HG02588 (cell line): ENCODE data around the gene COMT.
"Not testable (repeated sequence)": the region's sequence is repeated elsewhere in the genome, so short reads cannot be mapped to it uniquely, and the experiment has no call there.

Source experiments
- ATAC-seq: cut with Tn5 transposase; IDR thresholded peaks from one replicate; pipeline ENCODE4 v1.9.1; 2021; ENCODE audit warnings: mild to moderate bottlenecking, moderate library complexity; ENCODE audit not compliant: unreplicated experiment

COMT gene

DNA sequence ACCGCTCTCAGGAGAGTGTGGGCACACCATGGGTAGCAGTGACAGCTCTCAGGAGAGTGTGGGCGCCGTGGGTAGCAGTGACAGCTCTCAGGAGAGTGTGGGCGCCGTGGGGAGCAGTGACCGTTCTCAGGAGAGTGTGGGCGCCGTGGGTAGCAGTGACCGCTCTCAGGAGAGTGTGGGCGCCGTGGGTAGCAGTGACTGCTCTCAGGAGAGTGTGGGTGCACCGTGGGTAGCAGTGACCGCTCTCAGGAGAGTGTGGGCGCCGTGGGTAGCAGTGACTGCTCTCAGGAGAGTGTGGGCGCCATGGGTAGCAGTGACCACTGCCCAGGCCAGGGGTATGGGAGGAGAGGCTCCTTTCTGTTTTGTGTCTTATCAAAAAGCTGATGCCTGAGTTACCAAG, 33.7 kb upstream of the COMT start:
- not testable (repeated sequence) for ATAC-seq

DNA sequence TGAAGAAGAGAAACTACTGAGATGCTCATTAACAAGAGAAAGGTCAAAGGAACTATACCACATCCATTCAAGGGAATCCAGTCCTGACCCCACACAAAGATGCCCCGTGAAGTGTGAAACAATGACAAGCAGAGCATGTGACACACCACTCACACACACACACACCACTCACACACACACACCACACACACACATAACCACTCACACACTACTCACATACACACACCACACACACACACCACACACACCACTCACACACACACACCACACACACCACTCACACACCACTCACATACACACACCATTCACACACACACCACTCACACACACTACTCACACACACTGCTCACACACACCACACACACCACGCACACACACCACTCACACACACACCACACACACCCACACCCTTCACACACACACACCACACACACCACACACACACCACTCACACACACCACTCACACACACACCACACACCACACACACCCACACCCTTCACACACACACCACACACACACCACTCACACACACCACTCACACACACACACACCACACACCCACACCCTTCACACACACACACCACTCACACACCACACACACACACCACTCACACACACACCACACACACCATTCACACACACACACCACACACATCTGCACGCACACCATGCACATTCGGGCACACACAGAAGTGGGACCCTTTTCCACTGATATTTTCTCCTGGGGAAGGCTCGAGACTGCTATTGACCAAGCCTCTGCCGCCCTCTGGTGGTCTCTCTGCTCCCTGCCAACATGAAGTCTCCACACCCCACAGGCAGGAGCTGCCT, 32.0 kb upstream of the COMT start:
- ATAC-seq: no peak

DNA sequence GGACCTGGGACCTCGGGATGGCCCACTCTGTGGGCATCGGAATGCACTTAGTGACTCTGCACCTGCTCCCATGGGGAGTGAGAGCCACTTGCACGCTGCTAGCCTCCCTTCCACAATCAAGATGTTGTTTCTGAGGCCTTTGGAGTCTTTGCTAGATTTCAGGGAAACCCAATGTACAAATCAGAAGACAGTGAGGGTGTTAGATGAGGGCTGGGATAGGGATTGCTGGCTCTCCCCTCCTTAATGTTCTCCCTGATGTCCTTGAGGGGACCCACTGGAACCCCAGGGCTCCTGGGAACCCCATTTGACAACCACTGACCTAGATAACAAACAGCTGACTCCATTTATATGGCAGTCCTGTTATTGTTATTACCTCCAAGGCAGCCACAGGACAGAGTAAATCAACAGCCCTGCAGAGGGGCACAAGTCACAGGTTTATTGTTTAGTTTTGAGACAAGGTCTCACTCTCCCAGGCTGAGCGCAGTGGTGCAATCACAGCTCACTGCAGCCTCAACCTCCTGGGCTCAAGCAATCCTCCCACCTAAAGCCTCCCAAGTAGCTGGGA, 31.3 kb upstream of the COMT start:
- no peak for ATAC-seq

- no peak for ATAC-seq
Observed at GRCh38 chr22:19911540-19912270, 29.9 kb upstream of the COMT start.

DNA sequence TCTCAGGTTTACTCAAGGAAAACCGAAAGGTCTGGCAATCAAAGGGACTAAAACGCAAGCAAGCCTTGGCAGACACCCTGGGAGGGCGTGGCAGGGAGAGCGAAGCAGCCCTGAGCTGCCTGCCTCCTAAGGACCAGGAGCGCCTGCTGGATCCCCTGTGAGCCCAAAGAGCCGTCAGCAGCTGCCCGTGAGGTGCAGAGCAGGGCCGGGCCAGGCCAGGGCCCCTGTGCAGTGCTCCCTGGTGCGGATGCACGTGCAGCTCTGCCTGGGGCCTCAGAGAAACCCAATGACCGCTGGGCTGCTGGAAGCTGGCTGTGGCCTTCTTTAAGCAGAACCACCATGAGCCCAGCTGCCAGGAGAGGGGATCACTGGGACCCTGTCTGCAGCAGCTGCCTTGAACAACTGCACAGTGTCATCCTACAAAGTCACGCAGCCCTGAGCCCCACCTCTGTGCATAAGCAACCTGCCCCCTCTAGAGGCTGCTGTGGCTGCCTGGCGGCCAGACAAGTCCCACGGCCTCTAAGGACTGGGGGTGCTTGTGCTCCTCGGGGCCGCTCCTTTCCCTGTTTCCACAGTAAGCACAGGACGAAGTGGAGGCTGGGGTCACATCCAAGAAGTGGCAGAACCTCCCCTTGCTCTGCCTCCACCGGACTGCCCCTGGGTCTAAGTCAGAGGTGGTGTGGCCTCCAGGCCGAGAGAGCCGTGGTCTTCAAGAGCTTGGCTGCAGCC, 29.1 kb upstream of the COMT start:
- no peak for ATAC-seq

DNA sequence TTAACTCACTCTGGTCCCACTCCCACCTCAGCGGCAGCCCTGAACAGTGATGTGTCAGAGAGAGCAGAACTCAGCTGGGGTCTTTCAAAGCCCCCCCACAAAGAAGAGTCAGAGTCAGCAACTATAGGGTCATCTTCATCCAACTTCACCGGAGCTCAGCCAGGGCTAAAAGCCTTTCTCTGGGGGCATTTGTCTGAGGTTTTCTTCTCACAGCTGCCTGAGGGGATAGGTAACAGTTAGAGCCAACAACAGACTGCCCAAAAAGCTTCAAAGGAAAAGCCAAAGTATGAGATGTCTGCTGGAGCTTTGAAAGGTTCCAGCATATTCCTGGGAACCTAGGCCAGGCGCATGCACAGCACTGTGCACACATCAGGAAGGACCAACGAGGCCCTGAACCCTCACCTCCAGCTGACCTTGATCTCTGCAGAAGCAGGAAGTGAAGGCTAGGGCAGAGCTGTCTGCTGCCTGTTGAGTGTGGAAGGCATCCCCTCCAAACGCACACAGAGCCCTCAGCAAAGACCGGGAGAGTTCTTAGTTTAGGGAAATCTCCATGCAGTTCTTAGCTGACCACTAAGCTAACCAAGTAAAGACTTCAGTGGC, 28.1 kb upstream of the COMT start:
- no peak for ATAC-seq

- no peak for ATAC-seq
Observed at GRCh38 chr22:19914201-19914943, 27.2 kb upstream of the COMT start.

- ATAC-seq: no peak
Observed at GRCh38 chr22:19915287-19915954, 26.2 kb upstream of the COMT start.

- no peak for ATAC-seq
Observed at GRCh38 chr22:19916006-19916405, 25.6 kb upstream of the COMT start.

DNA sequence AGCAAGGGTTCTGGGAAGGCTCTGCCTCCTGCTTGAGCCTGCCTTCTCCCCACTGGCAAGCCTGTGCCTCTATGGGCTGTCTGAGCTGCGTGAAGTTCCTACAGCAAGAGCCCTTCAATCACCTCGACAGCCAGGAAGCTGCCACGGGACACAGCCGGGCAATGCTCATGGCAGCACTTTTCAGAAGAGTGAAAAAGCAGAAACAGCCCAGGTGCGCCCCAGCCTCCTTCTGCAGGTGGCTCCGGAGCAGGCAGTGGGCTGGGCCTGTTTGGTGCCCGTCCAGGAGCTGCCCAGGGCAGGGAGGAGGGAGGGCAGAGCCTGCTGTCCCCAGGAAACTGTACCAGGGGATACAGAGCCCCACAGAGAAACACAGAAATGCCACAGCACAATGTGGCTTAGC, 24.6 kb upstream of the COMT start:
- no peak for ATAC-seq

- no peak for ATAC-seq
Observed at GRCh38 chr22:19917389-19918138, 24.0 kb upstream of the COMT start.

DNA sequence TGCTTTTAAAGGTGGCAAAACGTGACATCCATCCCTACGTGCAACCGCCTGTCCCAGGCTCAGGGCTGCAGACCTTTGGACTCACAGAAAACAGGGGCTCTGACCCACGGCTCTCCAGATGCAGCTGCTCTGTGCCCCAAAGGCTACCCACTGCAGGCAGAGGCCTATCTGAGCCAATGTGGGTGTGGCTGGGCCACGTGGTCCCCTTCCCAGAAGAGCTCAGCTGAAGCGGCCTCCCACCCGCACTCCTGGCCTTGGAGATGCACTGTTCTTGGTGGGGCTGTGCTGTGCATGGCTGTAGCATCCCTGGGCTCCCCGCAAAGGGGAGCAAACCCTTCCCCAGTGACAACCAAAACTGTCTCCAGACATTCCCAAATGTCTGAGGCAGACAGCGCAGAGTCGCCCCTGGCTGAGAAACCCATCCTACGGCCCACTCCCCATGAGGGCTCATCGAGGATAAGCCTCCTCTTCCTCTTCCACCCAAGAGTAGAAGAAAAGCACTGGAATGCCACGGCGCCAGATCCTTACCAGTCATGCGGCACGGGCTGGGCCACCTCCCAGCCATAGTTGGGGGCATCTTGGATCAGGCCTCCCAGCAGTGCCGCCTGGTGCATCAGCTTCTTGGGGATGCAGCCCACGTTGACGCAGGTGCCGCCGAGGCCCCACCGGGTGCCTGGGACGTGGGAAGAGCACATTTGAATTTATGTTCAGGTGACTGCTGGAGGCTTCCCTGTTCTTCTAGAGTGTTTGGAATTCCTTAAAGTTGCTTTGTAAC, 23.1 kb upstream of the COMT start:
- ATAC-seq: no peak

- ATAC-seq: no peak
Observed at GRCh38 chr22:19919701-19920363, 21.7 kb upstream of the COMT start.

DNA sequence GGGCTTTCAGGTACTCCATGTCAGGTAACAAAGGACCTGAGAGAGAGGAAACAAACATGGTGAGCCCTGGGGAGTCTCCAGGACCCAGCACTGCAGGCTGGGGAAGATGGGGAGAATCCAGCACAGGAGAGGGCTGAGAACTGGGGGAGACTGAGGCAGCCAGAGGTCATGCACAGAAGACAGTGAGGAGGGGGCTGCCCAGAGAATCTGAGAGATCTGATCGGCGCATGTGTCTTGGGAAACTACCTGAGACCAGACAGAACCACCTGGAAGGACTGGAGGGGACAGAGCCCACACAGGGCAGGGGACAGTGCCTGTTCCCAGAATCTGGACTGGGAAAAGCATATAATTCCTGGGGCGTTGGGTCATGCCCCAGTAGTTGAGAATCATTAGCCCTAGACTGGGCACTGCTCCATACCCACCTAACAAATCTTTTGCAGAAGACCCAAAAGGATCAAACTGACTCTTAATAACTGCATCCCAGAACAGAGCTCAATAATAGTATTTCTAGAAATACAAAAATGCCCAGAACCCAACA, 20.0 kb upstream of the COMT start:
- no peak for ATAC-seq

DNA sequence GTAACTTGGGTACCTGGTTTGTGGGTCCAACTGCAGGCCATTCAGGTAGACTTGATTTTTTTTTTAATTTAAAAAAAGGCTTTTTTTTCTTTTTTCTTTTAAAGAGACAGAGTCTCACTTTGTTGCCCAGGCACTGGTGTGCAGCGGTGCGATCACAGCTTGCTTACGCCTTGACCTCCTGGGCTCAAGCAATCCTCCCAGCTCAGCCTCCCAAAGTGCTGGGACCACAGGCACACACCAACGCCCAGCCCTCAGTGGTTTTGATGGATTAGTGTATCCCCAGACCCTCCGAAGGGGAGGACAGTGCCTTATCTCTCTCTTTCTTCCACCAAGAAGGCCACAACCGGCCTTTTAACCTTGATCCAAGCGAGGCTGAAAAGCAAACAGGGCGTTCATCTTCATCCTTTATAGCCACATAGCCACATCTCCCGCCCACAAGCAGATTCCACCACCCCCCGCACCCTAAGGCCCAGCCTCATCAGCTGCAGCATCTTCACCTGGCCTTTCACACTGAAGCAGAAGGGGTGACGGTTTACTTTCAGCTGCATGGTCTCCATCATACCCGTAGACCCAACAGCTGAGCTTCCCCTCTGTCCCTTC, 17.6 kb upstream of the COMT start:
- no peak for ATAC-seq

GRCh38 chr22:19926028-19926427, 15.5 kb upstream of the COMT start:
- ATAC-seq: not testable (repeated sequence)

- no peak for ATAC-seq
Observed at GRCh38 chr22:19927696-19928095, 13.9 kb upstream of the COMT start.
